ENCODE measurements around the gene ACER3.

The ACER3 gene

GRCh38 chr11:76987203-76987602 is 126.5 kb downstream of the ACER3 start:
- no peak for TF ChIP-seq CTCF (IDR thresholded peaks at IDR 0.05; ENCODE audit: low read depth, low read length)
- no peak for DNase-seq (ENCODE audit: low read depth in 2 of 2)
- H3K4me3 ChIP-seq (replicated peaks in 1 of 2; ENCODE audit: low read depth in 2 of 2, low read length in 2 of 2): no peak overlapping the region

GRCh38 chr11:76990628-76991027 is 129.9 kb downstream of the ACER3 start:
- no peak overlapping the region for H3K4me3 ChIP-seq (replicated peaks in 1 of 2; ENCODE audit: low read depth in 2 of 2, low read length in 2 of 2)
- no peak for DNase-seq (ENCODE audit: low read depth in 2 of 2)
- no peak for TF ChIP-seq CTCF (IDR thresholded peaks at IDR 0.05; ENCODE audit: low read depth, low read length)

GRCh38 chr11:76995081-76995576 is 134.4 kb downstream of the ACER3 start:
- H3K4me3 ChIP-seq (replicated peaks in 1 of 2; ENCODE audit: low read depth in 2 of 2, low read length in 2 of 2): no peak overlapping the region

GRCh38 chr11:76997512-76997911 is 136.8 kb downstream of the ACER3 start:
- no peak overlapping the region for H3K4me3 ChIP-seq (replicated peaks in 1 of 2; ENCODE audit: low read depth in 2 of 2, low read length in 2 of 2)
- TF ChIP-seq CTCF (IDR thresholded peaks at IDR 0.05; ENCODE audit: low read depth, low read length): no peak
- DNase-seq (ENCODE audit: low read depth in 2 of 2): no peak

More at GRCh38 chr11:76995081-76995576, 134.4 kb downstream of the ACER3 start:
- TF ChIP-seq CTCF (IDR thresholded peaks at IDR 0.05; ENCODE audit: low read depth, low read length): no peak
- DNase-seq (ENCODE audit: low read depth in 2 of 2): no peak

- no peak for TF ChIP-seq CTCF (IDR thresholded peaks at IDR 0.05; ENCODE audit: low read depth, low read length)
- DNase-seq (ENCODE audit: low read depth in 2 of 2): no peak
These were observed 138.9 kb downstream of the ACER3 start for GRCh38 chr11:76999597-76999996.

GRCh38 chr11:77001613-77002012 is 140.9 kb downstream of the ACER3 start:
- no peak for TF ChIP-seq CTCF (IDR thresholded peaks at IDR 0.05; ENCODE audit: low read depth, low read length)
- no peak overlapping the region for H3K4me3 ChIP-seq (replicated peaks in 1 of 2; ENCODE audit: low read depth in 2 of 2, low read length in 2 of 2)
- no peak for DNase-seq (ENCODE audit: low read depth in 2 of 2)

More at GRCh38 chr11:76999597-76999996, 138.9 kb downstream of the ACER3 start:
- no peak overlapping the region for H3K4me3 ChIP-seq (replicated peaks in 1 of 2; ENCODE audit: low read depth in 2 of 2, low read length in 2 of 2)

GRCh38 chr11:77002776-77003175 is 142.1 kb downstream of the ACER3 start:
- no peak overlapping the region for H3K4me3 ChIP-seq (replicated peaks in 1 of 2; ENCODE audit: low read depth in 2 of 2, low read length in 2 of 2)
- TF ChIP-seq CTCF (IDR thresholded peaks at IDR 0.05; ENCODE audit: low read depth, low read length): no peak

More at GRCh38 chr11:77002776-77003175, 142.1 kb downstream of the ACER3 start:
- DNase-seq (ENCODE audit: low read depth in 2 of 2): no peak
